ELR (cell line): Measurements from ENCODE around the gene FBXW5.

Experiments
- DNase-seq: peaks from one replicate; pipeline ENCODE4 v3.0.0-alpha.2; 2015; ENCODE audit warnings: low read depth

FBXW5 gene

DNA sequence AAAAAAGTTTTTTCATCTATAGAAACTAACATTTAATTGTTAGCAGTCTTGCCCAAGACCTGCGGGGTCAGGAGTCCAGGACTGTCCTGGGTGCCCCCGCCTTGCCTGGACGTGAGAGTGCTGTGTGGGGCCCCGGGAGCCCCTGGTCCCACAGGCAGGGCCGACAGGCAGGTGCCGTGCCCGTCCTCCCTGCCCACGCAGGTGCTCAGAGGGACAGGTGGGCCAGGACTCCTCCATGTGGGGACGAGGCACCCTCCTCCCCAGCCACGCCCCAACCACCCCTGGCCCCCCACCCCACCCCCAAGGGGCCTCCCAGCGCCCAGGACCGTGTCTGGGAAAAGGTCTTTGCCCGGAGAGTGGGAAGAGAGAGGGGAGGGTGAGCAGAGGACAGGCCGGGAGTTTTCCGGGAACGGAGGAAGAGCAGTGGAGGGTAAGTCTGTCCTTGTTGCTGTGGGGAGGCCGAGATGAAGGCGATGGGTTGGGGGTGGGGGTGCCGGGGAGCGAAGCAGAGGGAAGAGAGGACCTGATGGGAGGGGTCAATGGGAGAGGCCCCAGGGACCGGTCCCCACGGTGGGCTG is 4.8 kb upstream of the FBXW5 start:
- DNase-seq: no peak

DNA sequence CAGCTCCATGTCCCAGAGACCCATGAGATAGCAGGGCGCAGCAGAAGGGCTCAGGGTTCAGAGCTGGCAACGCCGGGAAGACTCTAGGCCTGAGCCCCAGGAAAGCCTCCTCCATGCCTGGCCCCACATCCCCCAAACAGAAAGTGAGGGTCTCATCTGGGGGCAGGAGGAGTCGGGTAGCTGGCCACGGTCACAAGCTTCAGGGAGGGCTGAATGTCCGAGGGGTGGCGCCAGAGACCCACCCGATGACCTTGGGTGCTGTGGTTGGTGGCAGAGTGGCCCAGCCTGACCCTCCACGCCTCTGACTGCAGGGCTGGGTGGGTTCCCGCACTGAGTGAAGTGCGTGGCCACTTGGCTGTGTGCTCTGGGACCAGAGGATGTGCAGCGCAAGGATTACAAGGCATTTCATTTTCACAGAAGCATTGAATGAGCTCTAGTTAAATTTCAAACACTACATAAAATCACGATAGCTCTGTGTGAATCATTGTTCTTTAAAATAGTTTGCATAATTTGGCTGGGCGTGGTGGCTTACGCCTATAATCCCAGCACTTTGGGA is 3.5 kb upstream of the FBXW5 start:
- peak; percentile 52 for DNase-seq

DNA sequence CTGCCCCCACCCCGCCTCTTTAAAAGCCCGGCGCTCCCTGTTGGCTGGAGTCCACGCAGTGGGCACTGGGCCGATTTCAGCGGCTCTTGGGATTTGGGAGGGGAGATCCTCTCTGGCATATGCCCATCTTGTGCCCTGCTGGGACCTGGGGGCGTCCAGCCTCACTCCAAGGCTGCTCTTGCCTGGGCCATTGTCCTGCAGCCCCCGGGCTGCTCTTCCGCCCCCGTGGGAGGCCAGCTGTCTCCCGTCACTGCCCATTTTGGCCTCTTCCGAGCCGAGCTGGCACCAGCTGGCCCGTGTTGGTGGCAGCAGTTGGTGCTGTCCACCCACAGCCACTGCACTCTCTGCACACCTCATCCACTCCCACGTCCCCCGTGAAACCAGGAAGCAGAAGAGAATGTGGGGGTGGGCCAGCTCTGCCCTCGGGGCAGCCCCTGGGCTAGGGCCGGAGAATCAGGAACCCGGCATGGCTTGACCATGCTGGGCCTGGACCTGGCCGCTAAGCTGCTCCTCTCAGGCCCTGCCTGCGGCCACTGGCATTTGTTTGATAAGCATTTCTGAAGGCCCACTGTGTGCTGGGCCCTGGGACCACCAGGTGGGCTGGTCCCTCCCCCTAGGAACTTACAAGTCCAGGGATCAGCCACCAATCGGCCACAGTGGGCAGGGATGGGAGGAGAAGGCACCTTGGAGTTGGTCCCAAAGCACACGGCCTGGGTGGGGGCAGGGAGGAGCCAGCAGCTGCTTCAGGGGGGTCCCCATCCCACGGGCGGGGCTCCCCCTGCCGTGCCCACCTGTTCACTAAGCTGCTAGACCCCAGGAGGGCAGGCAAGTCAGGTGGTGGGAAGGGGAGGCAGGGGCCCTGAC is 2.7 kb upstream of the FBXW5 start:
- DNase-seq: no peak

DNA sequence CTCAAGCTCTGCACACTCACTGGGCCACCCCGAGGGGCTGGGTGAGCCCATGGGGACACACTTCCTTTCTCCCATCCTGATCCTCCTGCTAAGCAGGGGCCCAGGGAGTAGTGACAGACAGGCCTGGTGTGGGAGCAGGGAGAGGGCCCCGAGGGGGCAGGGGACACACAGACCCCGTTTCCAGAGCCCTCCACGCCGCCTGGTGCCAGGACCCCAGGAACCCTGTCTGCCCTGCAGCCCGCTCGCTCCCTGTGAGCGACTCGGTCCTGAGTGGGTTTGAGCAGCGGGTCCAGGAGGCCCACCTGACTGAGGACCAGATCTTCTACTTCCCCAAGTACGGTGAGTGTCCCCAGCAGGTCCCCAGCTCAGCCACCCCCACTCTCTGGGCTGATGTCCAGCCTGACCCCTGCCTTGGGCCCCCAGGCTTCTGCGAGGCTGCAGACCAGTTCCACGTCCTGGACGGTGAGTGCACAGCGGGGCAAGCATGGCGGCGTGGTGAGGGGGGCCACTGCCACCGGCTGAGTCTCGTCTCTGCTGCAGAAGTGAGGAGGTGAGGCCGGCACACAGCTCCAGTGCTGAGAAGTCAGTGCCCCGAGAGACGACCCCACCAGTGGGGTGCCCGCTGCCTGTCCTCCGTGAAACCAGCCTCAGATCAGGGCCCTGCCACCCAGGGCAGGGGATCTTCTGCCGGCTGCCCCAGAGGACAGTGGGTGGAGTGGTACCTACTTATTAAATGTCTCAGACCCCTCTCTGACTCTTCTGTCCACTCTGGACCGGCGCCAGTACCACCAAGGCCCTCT is 1.9 kb upstream of the FBXW5 start:
- DNase-seq: no peak

DNA sequence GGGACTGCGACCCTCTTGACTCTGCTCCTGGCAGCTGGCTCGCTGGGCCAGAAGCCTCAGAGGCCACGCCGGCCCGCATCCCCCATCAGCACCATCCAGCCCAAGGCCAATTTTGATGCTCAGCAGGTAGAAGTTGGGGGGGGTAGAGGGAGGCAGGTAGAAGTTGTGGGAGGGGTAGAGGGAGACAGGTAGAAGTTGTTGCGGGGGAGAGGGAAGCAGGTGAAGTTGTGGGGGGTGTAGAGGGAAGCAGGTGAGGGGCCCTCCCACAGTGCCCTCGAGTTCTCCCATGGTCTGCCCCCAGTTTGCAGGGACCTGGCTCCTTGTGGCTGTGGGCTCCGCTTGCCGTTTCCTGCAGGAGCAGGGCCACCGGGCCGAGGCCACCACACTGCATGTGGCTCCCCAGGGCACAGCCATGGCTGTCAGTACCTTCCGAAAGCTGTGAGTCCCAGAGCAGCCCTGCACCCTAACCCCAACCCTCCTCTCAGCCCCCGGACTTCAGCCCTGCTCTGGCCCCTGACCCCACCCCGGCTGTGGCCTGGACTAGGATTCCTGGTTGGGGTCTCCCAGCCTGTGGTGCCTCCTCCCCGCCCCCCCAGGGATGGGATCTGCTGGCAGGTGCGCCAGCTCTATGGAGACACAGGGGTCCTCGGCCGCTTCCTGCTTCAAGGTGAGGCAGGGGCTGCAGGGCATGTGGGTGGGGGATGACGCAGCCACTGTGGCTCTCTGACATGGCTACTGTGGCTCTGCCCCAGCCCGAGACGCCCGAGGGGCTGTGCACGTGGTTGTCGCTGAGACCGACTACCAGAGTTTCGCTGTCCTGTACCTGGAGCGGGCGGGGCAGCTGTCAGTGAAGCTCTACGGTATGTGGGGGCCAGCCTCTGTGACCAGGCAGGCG is 1.0 kb upstream of the FBXW5 start:
- DNase-seq: no peak

DNA sequence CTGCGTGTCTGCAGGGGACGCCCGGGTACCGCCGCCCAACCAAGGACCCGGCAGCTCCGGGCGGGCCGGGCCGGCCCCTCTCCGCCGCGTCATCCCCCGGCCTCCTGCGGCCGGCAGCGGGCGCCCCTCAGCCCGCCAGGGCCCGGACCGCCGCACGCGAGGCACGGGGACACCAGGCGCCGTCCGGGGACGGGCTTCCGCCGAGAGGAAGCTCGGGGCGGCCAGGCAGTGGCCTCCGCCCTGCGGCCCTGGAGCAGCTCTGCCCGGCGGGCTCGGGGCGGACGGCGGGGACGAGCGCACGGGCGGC is 373 bp downstream of the FBXW5 start:
- peak; percentile 67 for DNase-seq

DNA sequence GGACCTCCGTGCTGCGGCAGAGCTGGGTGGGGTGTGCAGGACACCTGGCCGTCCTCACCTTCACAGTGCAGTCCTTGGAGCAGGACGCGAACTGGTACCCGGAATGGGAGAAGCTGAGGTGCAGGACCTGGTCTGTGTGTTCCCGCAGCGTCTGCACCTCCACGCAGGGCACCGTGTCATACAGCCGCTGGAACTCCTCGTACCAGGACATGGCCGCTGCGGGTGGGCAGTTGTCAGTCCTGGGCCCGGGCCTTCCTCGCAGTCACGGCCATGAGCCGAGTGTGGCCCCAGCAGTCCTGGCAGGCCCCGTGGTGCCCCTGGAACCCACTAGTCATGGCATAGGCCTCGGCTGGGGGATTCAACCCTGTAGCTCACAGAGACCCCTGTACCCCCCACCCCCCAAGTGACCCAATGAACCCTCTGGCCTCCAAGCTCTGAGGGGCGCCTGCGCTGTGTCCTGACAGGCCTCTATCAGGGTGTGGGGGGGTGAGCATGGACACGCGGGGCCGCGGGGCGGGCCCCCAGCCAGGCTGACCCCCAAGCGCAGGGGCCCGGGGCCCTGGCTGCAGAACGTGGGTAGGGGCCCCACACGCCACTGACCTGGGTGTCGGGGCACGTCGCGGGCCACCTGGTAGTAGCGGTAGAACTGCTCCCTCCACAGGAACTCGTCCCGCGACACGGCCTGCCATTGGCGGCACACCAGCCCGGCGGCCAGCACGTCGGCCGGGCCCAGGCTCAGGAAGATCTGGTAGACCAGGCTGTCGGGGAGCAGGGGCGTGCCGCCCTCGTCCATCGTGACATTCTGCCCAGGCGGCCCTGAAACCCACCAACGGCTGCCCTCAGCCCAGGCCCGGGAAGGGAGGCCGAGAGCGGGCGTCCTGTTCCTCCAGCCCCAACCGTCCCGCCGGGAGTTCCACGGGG is 987 bp downstream of the FBXW5 start:
- DNase-seq: peak; percentile 62

DNA sequence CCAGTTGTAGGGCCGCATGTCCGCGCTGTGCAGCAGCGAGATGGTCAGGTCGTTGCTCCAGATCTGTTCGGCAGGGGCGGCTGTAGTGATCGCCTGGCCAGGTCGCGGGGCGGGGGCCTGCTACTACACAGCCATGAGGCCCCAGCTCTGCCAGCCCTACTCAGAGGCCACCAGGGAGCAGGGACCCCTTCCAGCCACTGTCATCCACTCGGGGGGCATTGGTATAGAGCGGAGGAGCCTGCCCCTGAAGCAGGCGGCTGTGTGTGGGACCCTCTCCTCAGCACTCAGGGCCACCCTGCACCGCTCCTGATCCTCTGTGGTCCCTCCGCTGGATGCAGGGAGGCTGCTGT is 1.7 kb downstream of the FBXW5 start:
- DNase-seq: no peak

DNA sequence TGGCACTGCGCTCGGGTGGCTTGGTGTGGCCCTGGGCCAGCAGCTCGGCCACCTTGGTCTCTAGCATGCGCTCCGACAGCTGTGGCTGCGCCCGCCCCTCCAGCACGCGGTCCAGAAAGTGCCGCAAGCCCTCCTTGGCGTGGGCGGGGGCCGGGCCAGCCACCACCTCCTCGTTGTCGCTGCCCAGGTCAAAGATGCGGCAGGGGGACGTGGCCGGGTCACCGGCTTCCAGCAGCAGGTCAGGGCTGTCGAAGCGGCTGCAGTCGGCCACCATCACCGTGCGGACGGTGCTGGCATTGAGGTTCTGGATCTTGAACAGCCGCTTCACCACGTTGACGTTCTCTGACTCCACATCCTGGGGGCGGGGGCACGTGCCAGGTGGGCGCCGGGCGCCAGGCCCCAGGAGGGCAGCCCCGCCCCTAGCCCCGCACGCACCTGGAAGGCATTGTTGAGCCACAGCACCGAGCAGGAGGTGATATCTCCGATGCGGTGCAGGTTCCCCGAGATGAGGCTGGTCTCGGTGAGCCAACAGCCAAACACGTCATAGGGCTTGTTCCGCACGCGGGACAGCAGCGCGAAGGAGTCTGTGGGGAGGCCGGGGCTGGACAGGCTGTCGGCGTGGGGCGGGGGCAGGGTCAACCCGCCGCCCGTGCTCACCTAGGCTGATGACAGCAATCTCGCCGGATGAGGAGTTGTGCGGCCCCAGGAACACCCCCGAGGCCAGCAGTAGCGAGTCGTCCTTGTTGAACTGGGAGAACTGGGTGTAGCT is 2.2 kb downstream of the FBXW5 start:
- no peak for DNase-seq

DNA sequence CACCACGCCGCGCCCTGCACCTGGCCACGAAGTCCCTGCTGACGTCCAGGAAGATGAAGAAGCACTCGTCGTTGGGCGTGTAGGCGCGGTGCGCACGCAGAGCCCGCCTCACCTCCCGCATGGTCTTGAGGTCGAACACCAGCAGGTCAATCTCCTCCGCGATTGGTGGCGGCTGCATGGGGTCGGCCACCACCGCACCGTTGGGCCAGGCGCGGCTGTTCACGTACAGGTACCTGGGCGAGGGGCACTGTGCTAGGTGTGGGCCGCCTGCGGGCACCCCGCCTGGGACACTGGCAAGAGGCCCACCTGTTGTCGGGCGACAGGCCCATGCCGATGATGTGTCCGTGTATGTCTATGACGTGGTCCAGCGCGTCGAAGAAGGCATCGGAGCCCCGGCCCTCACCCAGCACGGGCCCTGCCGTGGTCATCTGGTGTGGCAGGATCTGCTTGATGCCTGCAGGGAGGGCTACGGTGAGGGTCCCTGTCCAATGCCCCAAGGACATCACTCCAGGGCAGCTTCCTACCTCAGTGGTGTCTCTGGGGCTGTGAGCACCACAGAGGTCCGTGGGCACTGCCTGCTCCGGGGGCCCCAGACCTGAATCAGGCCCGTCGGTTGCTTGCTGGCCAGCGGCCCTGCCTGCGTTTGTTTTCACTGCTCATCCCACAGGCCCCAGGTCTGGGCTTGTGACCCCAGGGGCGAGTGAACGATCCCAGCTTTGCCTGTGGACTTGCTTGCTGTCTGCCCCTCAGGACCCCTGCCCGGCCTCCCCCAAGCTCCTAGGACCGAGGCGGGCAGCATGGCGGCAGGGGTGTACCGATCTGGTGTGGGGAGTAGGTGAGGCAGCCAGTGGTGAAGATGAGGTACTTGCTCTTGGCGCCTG is 3.1 kb downstream of the FBXW5 start:
- DNase-seq: no peak

DNA sequence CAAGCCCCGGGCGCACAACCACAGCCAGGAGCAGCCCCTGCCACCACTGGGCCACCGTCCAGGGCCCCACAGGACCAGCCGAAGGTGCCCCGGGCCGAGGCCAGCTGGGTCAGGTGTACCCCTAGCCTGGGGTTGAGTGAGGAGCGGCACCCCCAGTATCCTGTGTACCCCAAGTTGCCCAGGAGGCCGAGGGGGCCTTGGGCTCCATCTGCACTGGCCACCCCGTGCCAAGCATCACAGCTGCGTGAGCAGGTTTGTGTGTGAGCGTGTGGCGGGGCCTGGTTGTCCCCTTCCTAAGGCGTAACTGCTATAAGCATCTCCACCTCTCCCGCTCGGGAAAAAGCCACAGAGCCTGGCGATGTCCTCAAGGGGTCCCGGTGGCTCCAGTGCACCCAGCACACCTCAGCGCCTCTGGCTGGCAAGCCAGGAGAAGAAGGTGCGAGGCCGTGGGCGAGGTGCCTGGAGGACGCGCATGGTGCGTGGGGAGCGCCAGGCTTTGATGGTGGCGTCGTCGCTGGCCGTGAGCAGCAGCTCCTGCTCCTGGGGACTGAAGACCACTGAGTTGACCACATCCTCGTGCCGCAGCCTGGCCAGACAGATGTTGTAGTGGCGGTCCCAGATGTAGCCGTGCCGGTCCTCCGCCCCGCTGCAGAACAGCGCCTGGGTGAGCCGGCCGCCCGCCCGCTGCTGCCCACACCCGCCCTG is 3.9 kb downstream of the FBXW5 start:
- no peak for DNase-seq

DNA sequence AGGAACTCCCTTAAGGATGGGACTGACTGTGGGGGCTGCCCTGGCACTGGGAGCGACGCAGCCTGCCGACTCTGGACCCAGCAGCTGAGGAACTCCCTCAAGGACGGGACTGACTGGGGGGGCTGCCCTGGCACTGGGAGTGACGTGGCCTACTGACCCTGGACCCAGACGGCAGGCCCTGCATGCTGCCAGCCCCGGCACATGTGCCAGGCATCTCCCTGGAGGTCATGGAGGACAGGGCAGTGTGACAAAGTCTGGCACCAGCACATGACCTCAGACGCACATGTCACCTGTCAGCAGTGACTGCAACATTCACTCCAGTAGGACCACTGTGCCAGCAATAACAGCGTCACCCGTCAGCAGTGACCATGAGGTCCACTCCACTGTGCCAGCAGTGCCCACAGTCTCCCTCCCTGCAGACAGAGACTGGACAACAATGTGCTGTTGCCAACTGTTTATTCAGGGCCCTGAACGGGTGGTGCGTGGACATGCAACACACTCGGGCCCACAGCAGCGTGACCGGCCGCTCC is 4.5 kb downstream of the FBXW5 start:
- no peak for DNase-seq

DNA sequence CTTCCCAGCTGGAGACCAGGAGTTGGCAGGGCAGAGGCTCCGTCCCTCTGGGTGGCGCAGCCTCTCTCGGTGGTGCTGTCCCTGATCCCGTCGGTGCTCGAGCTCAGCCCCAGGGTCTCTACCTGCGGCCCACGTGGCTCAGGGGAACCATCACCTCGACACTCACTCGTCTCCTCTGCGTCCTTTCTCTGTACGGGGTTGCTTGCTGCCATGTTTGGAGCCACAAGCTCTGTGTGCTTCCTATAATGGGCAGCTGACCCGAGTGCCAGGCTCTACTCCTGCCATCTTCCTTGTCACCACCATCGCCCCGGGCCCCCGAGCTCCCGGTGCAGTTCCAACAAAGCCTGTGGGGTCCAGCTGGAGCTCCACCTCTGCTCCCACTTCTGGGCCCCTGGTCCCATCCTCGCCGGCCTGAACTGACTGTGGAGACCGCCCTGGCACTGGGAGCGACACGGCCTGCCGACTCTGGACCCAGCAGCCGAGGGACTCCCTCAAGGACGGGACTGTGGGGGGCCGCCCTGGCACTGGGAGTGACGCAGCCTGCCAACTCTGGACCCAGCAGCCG is 5.0 kb downstream of the FBXW5 start:
- no peak for DNase-seq

DNA sequence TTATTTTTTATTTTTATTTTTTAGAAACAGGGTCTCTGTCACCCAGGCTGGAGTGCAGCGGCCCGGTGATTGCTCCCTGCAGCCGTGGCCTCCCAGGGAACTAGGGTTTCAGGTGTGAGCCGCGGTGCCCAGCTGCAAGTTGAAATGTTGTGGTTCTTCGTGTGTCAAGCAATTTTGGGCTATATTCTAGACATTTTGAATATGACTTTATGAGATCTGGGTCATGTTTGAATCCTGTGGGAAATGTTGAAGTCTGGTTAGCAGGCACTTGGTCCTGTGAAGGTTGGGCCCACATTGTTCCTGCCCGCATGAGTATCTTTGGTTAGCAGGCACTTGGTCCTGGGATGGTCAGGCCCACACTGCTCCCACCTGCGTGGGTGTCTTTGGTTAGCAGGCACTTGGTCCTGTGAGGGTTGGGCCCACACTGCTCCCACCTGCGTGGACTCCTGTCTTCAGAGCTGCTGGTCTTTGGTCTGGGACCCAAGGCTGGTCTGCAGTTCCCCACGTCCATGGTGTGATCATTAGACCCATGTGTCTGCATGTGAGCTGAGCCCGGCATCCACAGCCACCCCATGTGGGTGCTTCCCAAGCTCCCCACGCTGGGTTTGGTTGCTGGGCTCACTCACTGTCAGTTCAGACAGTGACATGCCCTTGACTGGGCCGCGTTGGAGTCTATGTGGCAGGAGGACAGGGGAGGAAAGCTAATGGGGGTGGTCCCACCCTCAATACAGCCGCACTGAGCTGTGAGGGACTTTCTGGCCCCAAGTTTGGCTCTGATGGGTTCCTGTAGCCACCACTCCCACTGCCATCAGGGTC is 7.1 kb downstream of the FBXW5 start:
- DNase-seq: no peak

DNA sequence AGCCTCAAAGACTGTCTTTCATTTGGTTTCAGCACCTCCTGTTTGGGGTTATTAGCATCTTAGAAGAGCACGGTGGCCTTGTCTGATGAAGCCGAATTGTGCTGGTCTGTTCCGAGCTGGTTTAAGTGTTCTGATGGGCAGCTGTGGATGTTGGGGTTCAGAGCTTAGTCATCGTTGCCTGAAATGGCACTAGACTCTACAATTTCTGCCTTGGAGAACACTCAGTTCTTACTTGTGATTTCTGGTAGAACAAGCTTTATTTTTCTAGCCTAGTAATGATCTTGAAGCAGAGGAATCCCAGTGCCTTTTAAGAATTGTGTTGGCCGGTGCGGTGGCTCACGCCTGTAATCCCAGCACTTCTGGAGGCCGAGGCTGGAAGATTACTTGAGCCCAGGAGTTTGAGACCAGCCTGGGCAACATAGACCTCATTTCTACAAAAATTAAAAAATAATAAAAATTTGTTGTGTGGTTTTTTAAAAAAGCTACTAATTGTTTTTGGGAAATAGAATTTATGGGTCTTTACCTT is 7.8 kb downstream of the FBXW5 start:
- DNase-seq: no peak

DNA sequence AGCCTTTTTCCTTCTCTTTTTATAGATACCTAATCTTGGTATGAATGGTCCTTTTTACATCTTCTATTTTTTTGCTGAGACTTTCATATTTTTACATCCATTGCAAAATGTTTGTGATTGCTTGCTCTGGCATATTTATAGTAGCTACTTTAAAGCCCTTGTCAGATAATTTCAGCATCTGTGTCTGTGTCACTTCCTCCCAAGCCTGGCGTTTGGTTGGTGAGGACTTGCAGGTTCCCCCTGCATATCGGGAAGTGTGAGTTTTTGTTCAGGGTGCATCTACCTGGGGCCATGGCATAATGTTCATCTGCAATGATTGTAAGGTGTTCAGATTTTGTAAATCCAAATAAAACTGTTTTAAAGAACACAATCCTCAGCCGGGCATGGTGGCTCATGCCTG is 8.9 kb downstream of the FBXW5 start:
- no peak for DNase-seq

DNA sequence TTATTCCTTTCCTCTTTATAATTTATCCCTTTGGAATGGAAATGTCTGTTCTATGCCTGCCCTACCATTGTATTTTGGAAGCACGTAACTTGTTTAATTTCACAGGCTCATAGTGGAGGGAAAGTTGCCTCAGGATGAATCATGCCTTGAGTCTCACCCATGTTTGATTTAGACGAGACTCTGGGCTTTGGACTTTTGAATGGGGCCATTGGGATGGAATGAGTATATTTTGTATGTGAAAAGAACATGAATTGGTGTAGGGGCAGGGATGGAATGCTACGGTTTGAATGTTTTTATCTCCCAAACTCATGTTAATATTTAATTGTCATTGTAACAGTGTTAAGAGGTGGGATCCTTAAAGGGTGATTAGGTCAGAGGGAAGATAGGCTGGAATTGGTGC is 10.3 kb downstream of the FBXW5 start:
- DNase-seq: no peak
